Astrocyte of the cerebellum (primary cell): ENCODE results near the gene TBC1D22B.

Experiments
- DNase-seq: peaks from one replicate; pipeline ENCODE4 v3.0.0-alpha.2; 2011; ENCODE audit warnings: low read depth
- H3K4me3 ChIP-seq: 2 replicates; pipeline ENCODE4 v1.5.1; 2011; ENCODE audit warnings: mild to moderate bottlenecking, low read depth, low read length, moderate library complexity
- in situ Hi-C: cut with HindIII; loops from 2 replicates; pipeline ENCODE4 v1.10.0; 2017; ENCODE audit warnings: low sequenced_read_pairs
- TF ChIP-seq, protein P1 (sequence below): IDR thresholded peaks from 2 replicates; pipeline ENCODE4 v1.5.1; 2012; ENCODE audit warnings: low read length, low read depth, moderate library complexity, mild to moderate bottlenecking; ENCODE audit errors: missing control alignments

The TBC1D22B gene

DNA sequence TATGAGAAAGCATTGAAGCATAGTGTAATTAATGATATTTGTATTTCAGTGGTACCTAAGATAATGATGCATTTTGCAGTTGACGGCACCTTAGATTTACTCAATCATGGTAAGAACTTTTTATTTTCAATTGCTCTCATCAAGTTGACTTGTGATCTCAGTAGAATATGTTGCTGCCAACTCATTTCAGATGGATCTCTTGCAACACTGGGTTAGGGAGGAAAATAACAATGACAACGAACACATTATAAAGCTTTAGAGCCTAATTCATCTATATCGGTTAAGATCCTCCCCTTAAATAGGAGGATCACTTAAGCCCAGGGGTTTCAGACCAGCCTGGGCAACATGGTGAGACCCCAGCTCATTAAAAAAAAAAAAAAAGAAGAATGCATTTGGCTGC, 18.0 kb upstream of the TBC1D22B start:
- H3K4me3 ChIP-seq: no peak overlapping the region
- TF ChIP-seq, protein P1, sequence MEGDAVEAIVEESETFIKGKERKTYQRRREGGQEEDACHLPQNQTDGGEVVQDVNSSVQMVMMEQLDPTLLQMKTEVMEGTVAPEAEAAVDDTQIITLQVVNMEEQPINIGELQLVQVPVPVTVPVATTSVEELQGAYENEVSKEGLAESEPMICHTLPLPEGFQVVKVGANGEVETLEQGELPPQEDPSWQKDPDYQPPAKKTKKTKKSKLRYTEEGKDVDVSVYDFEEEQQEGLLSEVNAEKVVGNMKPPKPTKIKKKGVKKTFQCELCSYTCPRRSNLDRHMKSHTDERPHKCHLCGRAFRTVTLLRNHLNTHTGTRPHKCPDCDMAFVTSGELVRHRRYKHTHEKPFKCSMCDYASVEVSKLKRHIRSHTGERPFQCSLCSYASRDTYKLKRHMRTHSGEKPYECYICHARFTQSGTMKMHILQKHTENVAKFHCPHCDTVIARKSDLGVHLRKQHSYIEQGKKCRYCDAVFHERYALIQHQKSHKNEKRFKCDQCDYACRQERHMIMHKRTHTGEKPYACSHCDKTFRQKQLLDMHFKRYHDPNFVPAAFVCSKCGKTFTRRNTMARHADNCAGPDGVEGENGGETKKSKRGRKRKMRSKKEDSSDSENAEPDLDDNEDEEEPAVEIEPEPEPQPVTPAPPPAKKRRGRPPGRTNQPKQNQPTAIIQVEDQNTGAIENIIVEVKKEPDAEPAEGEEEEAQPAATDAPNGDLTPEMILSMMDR: no peak
- no peak for DNase-seq
- in situ Hi-C loops: no loop called here

DNA sequence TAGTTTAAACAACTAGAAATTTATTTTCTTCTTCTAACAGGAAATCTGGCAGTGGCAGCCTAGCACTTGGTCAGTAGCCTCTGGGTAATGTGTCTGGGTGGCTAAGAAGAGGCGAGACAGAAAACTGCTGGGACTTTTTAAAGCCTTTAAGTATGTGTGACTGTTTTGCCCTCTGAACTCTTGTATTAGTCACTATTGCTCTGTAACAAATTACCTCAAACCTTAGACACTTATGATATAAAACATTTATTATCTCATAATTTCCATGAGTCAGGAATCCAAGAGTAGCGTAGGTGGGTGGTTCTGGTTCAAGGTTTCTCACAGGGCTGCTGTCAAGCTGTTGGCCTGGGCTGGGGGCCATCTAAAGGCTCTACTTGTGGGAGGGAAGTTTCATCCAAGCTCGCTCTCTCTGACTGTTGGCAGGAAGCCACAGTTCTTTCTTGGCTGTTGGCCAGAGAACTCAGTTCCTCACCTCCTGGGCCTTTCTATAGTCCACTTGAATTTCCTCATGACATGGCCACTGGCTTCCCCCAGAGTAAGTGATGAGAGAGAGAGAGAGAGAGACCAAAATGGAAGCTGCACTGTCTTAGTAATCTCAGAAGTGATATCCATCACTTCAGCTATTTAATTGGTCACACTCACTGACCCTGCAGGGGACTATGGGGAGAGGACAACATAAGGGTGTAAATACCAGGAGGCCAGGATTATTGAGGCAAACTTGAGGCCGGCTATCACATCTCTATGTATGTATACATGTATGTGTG, 17.4 kb upstream of the TBC1D22B start:
- H3K4me3 ChIP-seq: no peak overlapping the region
- TF ChIP-seq, protein P1: no peak
- peak; percentile 88 for DNase-seq
- in situ Hi-C loops: no loop called here

DNA sequence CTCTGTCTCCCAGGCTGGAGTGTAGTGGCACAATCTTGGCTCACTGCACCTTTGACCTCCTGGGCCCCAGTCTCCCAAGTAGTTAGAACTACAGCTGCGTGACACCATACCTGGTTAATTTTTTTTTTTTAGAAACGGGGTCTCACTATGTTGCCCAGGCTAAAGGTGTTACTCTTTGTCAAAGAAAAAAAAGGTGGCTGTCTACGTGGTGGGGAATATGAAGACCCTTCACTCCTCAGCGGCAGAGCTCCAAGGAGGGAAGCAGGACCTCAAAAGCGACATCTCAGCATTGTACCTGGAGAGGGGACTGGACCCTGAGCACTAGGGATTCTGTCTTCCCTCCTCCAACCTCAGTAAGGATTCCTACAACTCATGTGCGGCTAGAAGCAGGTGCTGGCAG, 16.4 kb upstream of the TBC1D22B start:
- in situ Hi-C loops: no loop called here
- DNase-seq: no peak
- TF ChIP-seq, protein P1: no peak
- no peak overlapping the region for H3K4me3 ChIP-seq

DNA sequence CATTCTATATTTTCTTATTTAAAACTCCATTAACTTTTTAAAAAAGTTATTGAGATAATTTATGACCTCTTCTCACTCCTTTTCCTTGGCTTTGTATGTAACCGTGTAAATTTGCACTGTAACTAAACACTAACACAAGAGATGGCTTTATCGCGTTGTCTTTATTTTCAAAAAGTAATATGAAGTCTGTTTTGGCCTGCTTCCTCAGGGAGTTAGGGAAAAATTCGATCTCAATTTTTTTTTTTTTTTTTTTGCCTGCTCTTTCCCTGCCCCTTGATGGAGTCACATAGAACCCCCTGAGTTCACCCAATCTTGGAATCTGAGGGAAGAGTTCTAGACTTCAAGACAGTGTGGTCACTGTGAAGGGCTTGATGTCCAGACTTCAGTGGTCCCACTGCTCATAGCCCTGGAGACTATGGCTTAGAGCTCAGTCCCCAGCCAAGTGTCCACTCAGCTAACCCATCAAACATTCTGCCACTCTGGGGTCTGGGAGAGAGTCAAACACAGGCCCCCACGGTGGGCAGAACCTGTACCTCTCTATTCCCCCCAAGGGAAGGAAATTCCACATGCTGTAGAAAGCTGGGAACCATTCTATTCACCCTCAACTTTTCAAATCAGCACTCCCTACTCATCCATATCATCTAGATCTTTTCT, 15.7 kb upstream of the TBC1D22B start:
- no peak for DNase-seq
- H3K4me3 ChIP-seq: no peak overlapping the region
- TF ChIP-seq, protein P1: no peak
- in situ Hi-C loops: no loop called here

DNA sequence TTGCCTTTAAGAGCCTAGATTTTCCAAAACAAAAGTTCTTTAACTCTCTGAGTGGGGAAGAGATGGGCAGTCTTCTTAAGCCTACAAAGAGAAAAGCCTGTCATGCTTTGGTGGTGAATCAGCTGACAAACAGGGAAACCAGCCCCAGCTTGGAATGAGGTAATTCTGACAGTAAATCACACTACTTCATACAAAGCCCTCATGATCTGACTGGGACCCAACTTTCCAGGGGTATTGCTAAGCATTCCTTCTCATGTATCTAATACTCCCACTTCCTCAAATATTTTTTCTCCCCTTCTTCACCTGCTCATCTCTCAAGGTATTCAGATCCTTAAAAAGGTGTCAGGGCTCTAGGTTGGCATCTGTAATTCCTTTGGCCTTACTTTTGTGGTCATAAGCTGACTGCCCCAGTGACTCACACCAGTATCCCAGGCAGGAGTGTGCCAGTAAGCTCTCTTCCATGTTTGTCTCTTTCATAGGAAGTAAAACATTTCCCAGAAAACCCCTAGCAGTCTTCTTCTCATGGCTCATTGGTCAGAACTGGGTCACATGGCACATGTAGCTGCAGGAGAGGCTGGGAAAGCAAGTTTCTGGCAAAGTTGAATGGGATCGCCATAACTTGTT, 15.0 kb upstream of the TBC1D22B start:
- DNase-seq: peak; percentile 97

DNA sequence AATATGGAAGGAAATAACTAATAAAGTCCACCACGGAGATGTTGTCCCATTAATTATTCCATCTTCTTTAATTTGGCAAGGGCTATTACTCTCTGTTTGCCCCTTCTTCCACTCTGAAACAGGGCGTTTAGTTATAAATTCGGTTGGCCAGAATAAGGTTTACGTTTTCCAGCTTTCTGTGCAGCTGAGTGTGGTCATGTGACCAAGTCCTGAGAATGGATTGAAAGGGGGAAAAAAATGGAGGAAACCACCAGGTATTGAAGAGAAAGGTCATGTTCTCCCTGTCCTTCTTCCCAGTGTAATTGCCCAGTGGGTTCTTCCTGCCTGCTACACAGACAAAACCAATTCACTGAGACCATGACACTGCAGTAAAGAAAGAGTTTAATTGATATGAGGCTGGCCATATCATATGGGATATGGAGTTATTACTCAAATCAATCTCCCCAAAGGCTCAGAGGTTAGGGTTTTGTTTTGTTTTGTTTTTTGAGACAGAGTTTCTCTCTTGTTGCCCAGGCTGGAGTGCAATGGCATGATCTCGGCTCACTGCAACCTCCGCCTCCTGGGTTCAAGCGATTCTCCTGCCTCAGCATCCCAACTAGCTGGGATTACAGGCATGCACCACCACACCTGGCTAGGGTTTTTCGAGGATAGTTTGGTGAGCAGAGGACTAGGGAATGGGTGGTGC, 14.3 kb upstream of the TBC1D22B start:
- TF ChIP-seq, protein P1: no peak
- in situ Hi-C loops: no loop called here
- H3K4me3 ChIP-seq: no peak overlapping the region
- no peak for DNase-seq

More for the DNA sequence above, 15.0 kb upstream of the TBC1D22B start:
- TF ChIP-seq, protein P1: no peak
- no peak overlapping the region for H3K4me3 ChIP-seq
- in situ Hi-C loops: no loop called here
